HepG2 (cell line): ENCODE results near the gene CC2D1A. TPM values are rescaled to one million over a fixed set of nuclear protein-coding genes. Genes with fewer than 3 reads are reported as not detected.

Experiments
- EEA1 ChIP-seq: sonication (generic); formaldehyde crosslinking; IDR thresholded peaks from 2 replicates; pipeline ENCODE4 v1.5.1; 2020; ENCODE audit warnings: mild to moderate bottlenecking, missing genetic modification reagents, borderline replicate concordance
- FOXJ3 ChIP-seq: sonication (generic); formaldehyde crosslinking; IDR thresholded peaks from 2 replicates; pipeline ENCODE4 v1.4.0; 2020; ENCODE audit warnings: missing genetic modification reagents, mild to moderate bottlenecking, borderline replicate concordance
- GATA4 ChIP-seq: sonication (generic); IDR thresholded peaks from 2 replicates; pipeline ENCODE4 v1.6.1; 2016; ENCODE audit warnings: antibody characterized with exemption, low read depth, borderline replicate concordance
- LCORL ChIP-seq, 2 experiments: fragments of 450-650 bp in 1 of 2; sonication (generic) in 1 of 2; formaldehyde crosslinking in 1 of 2; IDR thresholded peaks; 2 replicates each; pipeline versions ENCODE4 v1.5.0 to v1.6.1; 2017 to 2020; ENCODE audit warnings: antibody characterized with exemption in 1 of 2, missing genetic modification reagents in 1 of 2
- MED1 ChIP-seq: sonication (generic); formaldehyde crosslinking; IDR thresholded peaks from 2 replicates; pipeline ENCODE4 v1.4.0; 2020; ENCODE audit warnings: missing genetic modification reagents
- MZF1 ChIP-seq: sonication (generic); formaldehyde crosslinking; IDR thresholded peaks from 2 replicates; pipeline ENCODE4 v1.8.1; 2023; ENCODE audit warnings: mild to moderate bottlenecking, missing genetic modification reagents, borderline replicate concordance
- POLR2A ChIP-seq, 2 experiments: IDR thresholded peaks; 2 replicates each; pipeline ENCODE4 v1.6.1; 2011; ENCODE audit warnings: low read depth in 2 of 2, low read length in 2 of 2, mild to moderate bottlenecking in 1 of 2, moderate library complexity in 1 of 2; ENCODE audit not compliant: insufficient read depth in 1 of 2
- SMAD3 ChIP-seq: sonication (generic); formaldehyde crosslinking; IDR thresholded peaks from 2 replicates; pipeline ENCODE4 v1.4.0; 2020; ENCODE audit warnings: missing genetic modification reagents
- SNAI1 ChIP-seq: sonication (generic); formaldehyde crosslinking; IDR thresholded peaks from 2 replicates; pipeline ENCODE4 v1.5.0; 2020; ENCODE audit warnings: mild to moderate bottlenecking, missing genetic modification reagents, borderline replicate concordance
- SP1 ChIP-seq, 2 experiments: fragments of 450-650 bp in 1 of 2; sonication (generic) in 1 of 2; formaldehyde crosslinking in 1 of 2; IDR thresholded peaks; 2 replicates each; pipeline versions ENCODE4 v1.4.0 to v1.6.1; 2016 to 2020; ENCODE audit warnings: missing genetic modification reagents in 1 of 2
- STAG1 ChIP-seq: sonication (generic); formaldehyde crosslinking; IDR thresholded peaks from 2 replicates; pipeline ENCODE4 v1.4.0; 2020; ENCODE audit warnings: missing genetic modification reagents
- TCF7 ChIP-seq: sonication (generic); IDR thresholded peaks from 2 replicates; pipeline ENCODE4 v1.6.1; 2016; ENCODE audit warnings: antibody characterized with exemption, low read depth
- TEAD2 ChIP-seq: sonication (generic); formaldehyde crosslinking; IDR thresholded peaks from 2 replicates; pipeline ENCODE4 v1.9.0; 2021; ENCODE audit warnings: missing genetic modification reagents
- ZBTB8A ChIP-seq: sonication (generic); formaldehyde crosslinking; IDR thresholded peaks from 2 replicates; pipeline ENCODE4 v1.4.0; 2020; ENCODE audit warnings: mild to moderate bottlenecking, low read depth, missing genetic modification reagents, borderline replicate concordance
- ZFP62 ChIP-seq: sonication (generic); formaldehyde crosslinking; IDR thresholded peaks from 2 replicates; pipeline ENCODE4 v1.4.0; 2020; ENCODE audit warnings: missing genetic modification reagents
- ZNF547 ChIP-seq: sonication (generic); formaldehyde crosslinking; IDR thresholded peaks from 2 replicates; pipeline ENCODE4 v1.5.1; 2020; ENCODE audit warnings: mild to moderate bottlenecking, missing genetic modification reagents
- ZNF629 ChIP-seq: sonication (generic); formaldehyde crosslinking; conservative IDR thresholded peaks from 2 replicates; pipeline ENCODE4 v1.5.0; 2020; ENCODE audit warnings: missing genetic modification reagents
- ZNF644 ChIP-seq: IDR thresholded peaks from 2 replicates; pipeline ENCODE4 v1.6.1; 2016; ENCODE audit warnings: low read depth
- polyA plus RNA-seq, 8 experiments: library from polyadenylated mRNA; depleted of rRNA in 3 of 8; stranded (reverse) in 7 of 8; unstranded in 1 of 8; fragments of >200 nt; fragmentation: Illumina TruSeq in 4 of 8; extraction: Trizol in 4 of 8; gene quantifications; 2 replicates each; pipeline versions ENCODE4 v1.2.1 to v1.2.3, GENCODE V29; 2011 to 2016; ENCODE audit warnings: low read depth in 4 of 8, missing spikeins in 1 of 8, mixed read lengths in 1 of 8; ENCODE audit not compliant: insufficient read depth in 1 of 8
- total RNA-seq, 5 experiments: library from RNA; depleted of rRNA; stranded (reverse); fragments of >200 nt; fragmentation: Illumina TruSeq; extraction: Trizol; gene quantifications; 2 replicates each; pipeline ENCODE4 v1.2.3, GENCODE V29; 2016; ENCODE audit warnings: low read depth in 1 of 5
- TF ChIP-seq, protein P1 (sequence below): sonication (generic); formaldehyde crosslinking; IDR thresholded peaks from 2 replicates; pipeline ENCODE4 v1.5.0; 2020; ENCODE audit warnings: missing genetic modification reagents, mild to moderate bottlenecking, borderline replicate concordance
- TF ChIP-seq, protein P2 (sequence below): sonication (generic); formaldehyde crosslinking; IDR thresholded peaks from 2 replicates; pipeline ENCODE4 v1.4.0; 2020; ENCODE audit warnings: mild to moderate bottlenecking, missing genetic modification reagents
- TF ChIP-seq, protein P3 (sequence below): sonication (generic); formaldehyde crosslinking; IDR thresholded peaks from 2 replicates; pipeline ENCODE4 v1.5.0; 2020; ENCODE audit warnings: mild to moderate bottlenecking, missing genetic modification reagents, moderate library complexity

The CC2D1A gene
- total and polyA plus RNA-seq, 2 of the 13 experiments (the other 11 are each of a cell fraction or from before 2014, with no cell fraction given): 9.7 to 11.5 TPM

DNA sequence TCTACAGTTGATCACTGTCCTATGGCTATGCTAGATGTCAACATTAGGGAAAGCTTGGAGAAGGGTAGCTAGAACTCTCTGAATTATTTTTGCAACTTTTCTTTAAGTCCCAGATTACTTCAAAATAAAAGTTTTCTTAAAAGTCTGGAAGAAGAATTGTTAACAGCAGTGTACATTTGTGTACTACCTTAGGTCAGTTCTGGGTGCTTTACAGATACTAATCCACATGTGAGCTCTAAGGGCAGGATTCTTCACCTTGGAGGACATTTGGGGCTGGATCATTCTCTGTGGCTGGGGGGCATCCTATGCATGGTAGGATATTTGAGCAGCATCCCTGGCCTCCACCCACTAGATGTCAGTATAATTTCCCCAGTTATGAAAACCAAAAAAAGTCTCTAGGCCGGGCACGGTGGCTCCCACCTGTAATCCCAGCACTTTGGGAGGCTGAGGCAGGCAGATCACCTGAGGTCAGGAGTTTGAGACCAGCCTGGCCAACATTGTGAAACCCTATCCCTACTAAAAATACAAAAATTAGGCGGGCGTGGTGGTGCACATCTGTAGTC is 2.9 kb upstream of the CC2D1A start (continued):
- TF ChIP-seq MZF1 (CRISPR knock-in tag) (no peak), TEAD2 (CRISPR knock-in tag) (no peak), SMAD3 (no peak), STAG1 (CRISPR knock-in tag) (peak; percentile 14; the same call in 1 of the 2 replicates), GATA4 (no peak), ZNF629 (CRISPR knock-in tag) (no peak), SP1 (IDR thresholded peaks at IDR 0.05) (no peak), SP1 (CRISPR knock-in tag; IDR thresholded peaks at IDR 0.05) (no peak), ZNF547 (CRISPR knock-in tag) (no peak), EEA1 (CRISPR knock-in tag) (no peak), POLR2A (IDR thresholded peaks at IDR 0.05; ENCODE audit: insufficient read depth in 1 of 2, low read depth in 2 of 2, low read length in 2 of 2) (no peak), ZBTB8A (CRISPR knock-in tag) (no peak), MED1 (no peak), LCORL (IDR thresholded peaks at IDR 0.05) (no peak), LCORL (CRISPR knock-in tag; IDR thresholded peaks at IDR 0.05) (0 out of 2 replicates have a peak, but pooled peaks have one; percentile 41), SNAI1 (CRISPR knock-in tag) (no peak), FOXJ3 (no peak), ZFP62 (CRISPR knock-in tag) (no peak), TCF7 (no peak), ZNF644 (CRISPR knock-in tag) (no peak)
- TF ChIP-seq, protein P1, sequence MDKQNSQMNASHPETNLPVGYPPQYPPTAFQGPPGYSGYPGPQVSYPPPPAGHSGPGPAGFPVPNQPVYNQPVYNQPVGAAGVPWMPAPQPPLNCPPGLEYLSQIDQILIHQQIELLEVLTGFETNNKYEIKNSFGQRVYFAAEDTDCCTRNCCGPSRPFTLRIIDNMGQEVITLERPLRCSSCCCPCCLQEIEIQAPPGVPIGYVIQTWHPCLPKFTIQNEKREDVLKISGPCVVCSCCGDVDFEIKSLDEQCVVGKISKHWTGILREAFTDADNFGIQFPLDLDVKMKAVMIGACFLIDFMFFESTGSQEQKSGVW (CRISPR knock-in tag): no peak
- TF ChIP-seq, protein P2, sequence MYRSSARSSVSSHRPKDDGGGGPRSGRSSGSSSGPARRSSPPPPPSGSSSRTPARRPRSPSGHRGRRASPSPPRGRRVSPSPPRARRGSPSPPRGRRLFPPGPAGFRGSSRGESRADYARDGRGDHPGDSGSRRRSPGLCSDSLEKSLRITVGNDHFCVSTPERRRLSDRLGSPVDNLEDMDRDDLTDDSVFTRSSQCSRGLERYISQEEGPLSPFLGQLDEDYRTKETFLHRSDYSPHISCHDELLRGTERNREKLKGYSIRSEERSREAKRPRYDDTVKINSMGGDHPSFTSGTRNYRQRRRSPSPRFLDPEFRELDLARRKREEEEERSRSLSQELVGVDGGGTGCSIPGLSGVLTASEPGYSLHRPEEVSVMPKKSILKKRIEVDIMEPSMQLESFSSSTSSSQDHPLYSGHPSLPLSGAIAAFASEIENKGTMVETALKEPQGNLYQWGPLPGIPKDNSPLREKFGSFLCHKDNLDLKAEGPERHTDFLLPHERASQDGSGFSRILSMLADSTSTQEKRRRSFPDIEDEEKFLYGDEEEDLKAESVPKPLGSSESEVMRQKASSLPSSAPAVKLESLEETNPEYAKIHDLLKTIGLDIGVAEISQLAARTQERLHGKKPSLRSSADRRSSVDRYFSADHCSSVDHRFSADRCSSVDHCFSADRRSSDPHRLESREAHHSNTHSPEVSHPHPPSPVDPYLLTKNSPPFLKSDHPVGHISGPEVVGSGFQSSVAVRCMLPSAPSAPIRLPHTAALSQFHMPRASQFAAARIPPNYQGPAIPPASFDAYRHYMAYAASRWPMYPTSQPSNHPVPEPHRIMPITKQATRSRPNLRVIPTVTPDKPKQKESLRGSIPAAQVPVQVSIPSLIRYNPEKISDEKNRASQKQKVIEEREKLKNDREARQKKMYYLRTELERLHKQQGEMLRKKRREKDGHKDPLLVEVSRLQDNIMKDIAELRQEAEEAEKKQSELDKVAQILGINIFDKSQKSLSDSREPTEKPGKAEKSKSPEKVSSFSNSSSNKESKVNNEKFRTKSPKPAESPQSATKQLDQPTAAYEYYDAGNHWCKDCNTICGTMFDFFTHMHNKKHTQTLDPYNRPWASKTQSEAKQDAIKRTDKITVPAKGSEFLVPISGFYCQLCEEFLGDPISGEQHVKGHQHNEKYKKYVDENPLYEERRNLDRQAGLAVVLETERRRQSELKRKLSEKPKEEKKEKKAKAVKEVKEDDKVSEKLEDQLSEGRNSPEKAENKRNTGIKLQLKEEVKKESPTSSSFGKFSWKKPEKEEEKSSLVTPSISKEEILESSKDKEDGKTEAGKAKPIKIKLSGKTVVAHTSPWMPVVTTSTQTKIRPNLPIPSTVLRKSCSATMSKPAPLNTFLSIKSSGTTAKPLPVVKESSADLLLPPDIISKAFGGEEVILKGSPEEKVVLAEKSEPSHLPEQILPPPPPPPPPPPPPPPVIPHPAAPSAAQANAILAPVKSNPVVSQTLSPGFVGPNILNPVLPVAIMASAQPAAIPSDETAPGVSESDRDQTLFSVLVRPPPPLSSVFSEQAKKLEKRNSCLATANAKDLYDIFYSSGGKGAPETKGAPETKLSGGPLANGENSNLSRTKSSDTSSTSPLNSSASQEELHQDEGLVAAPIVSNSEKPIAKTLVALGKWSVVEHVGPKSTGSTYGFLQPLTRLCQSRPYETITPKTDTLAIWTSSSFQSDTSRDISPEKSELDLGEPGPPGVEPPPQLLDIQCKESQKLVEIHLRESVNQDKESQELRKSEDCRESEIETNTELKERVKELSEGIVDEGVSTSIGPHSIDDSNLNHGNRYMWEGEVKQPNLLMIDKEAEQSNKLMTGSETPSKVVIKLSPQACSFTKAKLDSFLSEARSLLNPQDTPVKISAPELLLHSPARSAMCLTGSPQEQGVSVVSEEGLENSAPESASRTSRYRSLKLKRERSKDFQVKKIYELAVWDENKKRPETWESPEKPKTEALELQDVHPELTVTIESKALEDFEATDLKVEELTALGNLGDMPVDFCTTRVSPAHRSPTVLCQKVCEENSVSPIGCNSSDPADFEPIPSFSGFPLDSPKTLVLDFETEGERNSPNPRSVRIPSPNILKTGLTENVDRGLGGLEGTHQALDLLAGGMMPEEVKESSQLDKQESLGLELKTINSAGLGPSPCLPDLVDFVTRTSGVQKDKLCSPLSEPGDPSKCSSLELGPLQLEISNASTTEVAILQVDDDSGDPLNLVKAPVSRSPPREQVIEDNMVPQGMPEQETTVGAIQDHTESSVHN (CRISPR knock-in tag): no peak
- TF ChIP-seq, protein P3, sequence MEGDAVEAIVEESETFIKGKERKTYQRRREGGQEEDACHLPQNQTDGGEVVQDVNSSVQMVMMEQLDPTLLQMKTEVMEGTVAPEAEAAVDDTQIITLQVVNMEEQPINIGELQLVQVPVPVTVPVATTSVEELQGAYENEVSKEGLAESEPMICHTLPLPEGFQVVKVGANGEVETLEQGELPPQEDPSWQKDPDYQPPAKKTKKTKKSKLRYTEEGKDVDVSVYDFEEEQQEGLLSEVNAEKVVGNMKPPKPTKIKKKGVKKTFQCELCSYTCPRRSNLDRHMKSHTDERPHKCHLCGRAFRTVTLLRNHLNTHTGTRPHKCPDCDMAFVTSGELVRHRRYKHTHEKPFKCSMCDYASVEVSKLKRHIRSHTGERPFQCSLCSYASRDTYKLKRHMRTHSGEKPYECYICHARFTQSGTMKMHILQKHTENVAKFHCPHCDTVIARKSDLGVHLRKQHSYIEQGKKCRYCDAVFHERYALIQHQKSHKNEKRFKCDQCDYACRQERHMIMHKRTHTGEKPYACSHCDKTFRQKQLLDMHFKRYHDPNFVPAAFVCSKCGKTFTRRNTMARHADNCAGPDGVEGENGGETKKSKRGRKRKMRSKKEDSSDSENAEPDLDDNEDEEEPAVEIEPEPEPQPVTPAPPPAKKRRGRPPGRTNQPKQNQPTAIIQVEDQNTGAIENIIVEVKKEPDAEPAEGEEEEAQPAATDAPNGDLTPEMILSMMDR (CRISPR knock-in tag): peak; percentile 57
